ENCODE results near the gene DIAPH3.

DNA sequence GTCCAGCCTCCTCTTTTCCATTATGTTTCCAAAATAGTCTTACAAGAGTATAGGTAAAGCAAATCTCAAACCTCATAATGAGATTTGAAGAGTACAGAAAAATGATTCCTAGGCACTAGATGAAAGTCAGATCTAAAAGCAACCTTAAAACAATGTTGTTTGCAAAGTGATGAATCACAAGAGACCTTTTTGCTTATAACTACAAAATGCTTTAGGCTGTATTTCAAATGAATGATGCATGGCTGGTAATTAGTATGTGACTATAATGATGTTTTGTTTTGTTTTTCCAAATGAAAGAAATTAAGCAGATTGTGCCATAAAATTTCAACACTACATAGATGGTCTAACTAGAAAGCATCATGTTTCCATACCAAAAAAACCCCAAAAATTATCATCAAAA lies 272.7 kb downstream of the DIAPH3 start:
- TF ChIP-seq, protein P1, sequence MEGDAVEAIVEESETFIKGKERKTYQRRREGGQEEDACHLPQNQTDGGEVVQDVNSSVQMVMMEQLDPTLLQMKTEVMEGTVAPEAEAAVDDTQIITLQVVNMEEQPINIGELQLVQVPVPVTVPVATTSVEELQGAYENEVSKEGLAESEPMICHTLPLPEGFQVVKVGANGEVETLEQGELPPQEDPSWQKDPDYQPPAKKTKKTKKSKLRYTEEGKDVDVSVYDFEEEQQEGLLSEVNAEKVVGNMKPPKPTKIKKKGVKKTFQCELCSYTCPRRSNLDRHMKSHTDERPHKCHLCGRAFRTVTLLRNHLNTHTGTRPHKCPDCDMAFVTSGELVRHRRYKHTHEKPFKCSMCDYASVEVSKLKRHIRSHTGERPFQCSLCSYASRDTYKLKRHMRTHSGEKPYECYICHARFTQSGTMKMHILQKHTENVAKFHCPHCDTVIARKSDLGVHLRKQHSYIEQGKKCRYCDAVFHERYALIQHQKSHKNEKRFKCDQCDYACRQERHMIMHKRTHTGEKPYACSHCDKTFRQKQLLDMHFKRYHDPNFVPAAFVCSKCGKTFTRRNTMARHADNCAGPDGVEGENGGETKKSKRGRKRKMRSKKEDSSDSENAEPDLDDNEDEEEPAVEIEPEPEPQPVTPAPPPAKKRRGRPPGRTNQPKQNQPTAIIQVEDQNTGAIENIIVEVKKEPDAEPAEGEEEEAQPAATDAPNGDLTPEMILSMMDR (IDR thresholded peaks at IDR 0.05) = no peak
- no peak for TF ChIP-seq SMAD3 (CRISPR knock-in tag; IDR thresholded peaks at IDR 0.05; ENCODE audit: borderline replicate concordance)
- no peak for TF ChIP-seq CREB1 (CRISPR knock-in tag; IDR thresholded peaks at IDR 0.05)

Measured in WTC11 (cell line).